Suppressor macrophage treated with lipopolysaccharide for 4 hours (primary cell): ENCODE measurements around the gene TNFSF9.
"Not testable (repeated sequence)": the region's sequence is repeated elsewhere in the genome, so short reads cannot be mapped to it uniquely, and the experiment has no call there.

Experiments
- DNase-seq: peaks from one replicate; pipeline ENCODE4 v3.0.0-alpha.2; 2020

Gene TNFSF9

DNA sequence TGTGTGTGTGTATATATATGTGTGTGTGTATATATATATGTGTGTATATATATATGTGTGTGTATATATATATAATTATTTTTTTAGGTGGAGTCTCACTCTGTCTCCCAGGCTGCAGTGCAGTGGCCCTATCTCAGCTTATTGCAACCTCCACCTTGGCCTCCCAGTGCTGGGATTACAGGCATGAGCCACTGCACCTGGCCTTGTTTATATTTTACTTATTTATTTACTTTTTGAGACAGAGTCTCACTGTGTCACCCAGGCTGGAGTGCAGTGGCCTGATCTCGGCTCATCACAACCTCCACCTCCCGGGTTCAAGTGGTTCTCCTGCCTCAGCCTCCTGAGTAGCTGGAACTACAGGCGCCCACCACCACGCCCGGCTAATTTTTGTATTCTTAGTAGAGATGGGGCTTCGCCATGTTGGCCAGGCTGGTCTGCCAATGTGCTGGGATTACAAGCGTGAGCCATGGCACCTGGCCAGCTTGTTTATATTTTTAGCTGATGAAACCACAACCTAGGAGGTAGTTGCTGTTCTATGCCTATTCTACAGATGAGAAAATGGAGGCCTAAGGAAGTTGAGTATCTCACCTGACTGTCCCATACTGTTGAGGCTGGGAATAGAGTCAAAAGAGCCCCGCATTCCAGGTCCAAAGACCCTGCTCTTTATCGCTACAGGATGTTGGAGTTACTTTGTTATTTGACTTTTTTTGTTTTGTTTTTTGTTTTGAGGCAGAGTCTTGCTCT is 22.6 kb upstream of the TNFSF9 start:
- DNase-seq = not testable (repeated sequence)

DNA sequence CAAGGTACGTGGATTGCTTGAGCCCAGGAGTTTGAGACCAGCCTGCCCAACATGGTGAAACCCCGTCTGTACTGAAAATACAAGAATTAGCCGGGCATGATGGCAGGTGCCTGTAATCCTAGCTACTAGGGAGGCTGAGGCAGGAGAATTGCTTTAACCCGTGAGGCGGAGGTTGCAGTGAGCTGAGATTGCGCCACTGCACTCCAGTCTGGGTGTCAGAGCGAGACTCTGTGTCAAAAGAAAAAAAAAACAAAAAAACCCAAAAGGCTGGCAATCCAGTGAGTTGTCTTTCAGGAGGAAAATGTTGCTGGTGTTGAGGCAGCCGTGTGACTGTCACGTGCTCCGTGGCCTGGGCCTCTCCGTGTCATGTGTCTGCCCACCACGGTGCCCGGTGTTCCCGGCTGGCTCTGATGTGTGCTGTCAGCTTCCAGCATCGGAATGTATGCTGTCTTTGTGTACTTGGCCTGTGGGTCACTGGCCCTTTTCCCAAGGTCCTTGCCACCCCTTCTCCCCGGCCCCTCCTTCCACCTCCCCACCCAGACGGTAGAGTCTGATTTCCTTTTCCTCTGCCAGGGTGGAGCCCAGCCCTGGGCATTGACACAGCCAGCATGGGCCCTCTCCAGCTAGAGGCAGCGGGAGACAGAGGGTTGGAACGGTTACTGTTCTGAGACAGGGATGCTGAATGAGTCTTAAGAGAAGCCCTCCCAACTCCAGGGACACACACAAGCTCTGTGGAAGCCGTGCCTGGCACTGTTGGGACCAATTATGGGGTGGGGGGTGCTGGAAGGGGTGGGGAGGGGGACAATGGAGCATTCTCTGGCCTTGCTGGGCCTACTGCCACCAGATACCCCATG is 21.5 kb upstream of the TNFSF9 start:
- DNase-seq = peak; percentile 34

DNA sequence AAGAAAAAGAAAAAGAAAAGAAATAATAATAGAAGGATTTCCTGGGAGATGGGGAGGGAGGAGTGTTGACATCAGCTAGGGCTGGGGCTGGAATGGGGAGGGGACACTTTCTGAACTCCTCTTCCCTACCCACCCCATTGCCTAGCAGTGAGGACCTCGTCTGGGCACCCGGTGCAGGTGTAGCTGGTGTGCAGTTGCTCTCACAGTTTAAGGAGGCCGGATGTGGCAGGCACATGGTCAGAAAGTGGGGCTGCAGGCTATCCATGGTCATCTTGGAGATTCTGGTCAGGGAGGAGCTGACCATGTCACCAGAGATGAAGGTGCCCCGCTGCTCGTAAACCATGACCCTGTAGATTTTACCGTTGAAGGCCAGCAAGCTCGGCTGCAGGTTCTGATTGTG is 20.2 kb upstream of the TNFSF9 start:
- no peak for DNase-seq

DNA sequence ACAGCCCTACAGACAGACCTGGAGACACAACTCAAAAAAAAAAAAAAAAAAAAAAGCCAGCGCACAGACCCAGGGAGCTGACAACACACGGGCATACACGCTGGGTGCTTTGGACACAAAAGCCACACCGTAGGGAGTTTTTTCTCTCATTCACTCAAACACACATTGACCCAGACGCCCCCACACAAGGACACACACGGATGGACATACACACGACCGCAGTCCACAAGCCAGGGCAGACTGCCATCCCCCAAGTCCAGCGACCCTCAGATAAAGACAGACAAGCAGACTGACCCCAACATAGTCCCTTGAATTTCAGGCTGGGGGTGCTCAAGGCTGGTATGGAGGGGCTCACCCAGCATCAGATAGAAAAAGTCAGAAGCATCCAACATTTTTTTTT is 16.7 kb upstream of the TNFSF9 start:
- DNase-seq = no peak

DNA sequence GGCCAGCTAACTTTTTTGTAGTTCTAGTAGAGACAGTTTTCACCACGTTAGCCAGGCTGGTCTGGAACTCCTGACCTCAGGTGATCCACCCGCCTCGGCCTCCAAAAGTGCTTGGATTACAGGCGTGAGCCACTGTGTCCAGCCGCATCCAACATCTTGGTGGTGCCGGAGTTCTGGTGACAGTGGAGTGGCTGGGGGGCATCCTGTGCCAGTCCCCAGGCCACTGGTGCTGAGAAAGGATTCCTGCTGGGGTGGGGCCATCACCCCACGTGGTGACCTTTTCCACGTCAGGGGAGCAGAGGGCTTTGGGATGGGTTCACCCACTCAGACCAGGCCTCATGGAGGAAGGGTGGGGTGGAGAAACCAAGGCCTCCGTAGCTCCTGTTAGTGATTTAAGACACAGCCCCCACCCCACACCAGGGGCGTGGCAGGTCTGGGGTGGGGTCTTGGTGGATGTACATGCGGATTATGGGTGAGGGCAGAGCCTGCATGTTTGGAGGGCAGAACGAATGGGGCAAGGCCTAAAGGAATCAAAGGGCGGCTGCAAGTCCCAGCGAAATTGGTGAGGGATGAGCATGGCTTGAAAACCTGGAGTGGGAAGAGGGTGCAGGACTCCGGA is 15.8 kb upstream of the TNFSF9 start:
- no peak for DNase-seq

DNA sequence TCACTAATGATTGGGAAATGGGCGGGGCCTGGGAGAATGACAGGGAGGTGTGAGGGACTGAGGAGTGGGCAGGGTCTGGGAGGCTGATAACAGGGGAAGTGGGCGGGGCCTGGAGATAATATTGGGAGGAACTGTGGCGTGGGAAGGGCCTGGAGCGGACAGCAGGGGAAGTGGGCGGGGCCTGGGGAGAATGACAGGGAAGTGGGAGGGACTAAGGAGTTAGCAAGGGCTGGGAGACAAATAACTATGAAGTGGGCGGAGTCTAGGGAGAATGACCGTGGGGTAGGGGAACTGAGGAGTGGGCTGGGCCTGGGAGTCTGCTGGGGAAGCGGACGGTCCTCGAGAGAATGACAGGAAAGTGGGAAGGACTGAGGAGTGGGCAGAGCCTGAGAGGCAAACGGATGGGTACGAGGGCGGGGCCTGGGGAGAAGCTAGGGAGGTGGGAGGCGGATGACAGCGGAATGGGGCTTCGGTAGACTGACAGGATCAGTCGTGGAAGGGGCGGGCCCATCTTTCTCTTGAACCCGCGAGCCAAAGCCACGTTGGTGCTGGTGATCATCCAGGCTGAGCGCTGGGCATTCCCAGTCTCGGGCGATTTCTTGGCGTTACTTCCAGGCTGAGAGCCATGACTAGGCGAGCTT is 14.7 kb upstream of the TNFSF9 start:
- DNase-seq = peak; percentile 96

DNA sequence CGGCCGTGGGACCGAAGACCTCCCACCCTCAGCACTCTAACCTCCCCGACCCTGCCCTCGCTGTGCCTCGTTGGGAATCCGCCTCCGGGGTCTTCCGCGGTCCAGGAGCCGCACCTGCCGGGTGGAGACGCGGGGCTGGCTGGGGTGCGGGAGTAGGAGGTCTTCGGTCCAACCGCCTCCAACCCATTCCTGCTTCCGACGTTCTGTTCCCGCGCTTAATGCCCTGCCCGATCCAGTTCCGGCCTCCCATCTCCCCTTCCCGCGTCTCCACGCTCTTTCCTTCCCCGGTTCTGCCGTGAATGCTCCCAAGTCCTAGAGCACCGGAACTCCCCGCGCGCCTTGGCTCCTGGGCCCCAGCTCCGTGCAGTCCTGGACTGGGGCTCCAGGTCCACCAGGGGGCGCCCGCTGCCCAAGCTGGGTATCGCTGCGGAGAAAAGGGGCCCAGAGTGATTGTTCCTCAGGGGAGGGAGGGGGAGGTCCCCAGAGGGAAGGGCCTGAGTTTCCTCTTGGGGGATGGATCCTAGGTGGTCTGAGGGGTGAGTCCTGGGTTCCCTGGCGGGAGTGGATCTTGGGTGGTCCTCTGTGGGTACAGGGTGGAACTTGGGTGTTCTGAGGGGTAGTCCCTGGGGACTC is 14.1 kb upstream of the TNFSF9 start:
- DNase-seq = peak; percentile 97

DNA sequence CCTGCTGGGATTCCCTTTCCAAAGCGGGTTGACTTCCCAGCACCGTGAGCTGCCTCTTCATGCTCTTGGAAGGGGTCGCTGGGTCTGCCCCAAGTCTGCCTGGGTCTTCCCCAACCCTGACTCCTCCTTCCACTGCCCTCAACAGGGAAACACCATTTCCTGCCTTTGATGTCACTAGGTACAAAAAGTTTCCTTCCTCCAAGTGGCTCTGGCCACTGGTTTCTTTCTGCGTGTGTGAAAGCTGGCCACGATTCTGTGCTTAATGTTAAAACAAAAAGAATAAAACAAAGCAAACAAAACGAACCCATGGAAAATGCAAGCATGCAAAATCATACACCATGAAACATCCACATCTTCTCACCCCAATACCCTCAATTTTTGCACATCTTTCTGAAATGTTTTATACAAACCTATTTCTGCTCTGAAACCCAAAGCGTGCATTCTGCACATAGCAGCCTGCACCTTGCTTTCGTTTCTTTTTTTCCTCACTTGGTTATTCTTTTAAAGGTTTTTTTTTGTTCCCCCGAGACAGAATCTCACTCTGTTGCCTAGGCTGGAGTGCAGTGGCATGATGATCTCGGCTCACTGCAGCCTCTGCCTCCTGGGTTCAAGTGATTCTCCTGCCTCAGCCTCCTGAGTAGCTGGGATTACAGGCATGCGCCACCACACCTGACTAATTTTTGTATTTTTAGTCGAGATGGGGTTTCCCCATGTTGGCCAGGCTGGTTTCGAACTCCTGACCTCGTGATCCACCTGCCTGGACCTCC is 12.5 kb upstream of the TNFSF9 start:
- peak; percentile 73 for DNase-seq

DNA sequence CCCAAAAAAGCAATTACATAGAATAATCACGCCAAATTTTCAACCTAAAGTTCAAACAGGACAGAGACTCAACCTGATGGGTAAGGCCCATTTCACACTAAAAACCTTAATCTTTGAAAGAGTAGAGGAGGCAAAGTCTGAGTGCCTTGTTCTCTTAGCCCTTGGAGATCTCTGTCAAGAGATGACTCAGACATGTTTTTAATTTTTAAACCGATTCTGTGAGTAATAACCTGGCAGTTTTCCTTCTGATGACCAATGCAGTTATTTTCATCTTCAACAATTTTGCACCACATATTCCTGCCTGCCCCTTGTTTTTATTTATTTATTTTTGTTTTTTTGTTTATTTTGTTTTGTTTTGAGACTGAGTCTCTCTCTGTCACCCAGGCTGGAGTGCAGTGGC is 11.5 kb upstream of the TNFSF9 start:
- peak; percentile 70 for DNase-seq

DNA sequence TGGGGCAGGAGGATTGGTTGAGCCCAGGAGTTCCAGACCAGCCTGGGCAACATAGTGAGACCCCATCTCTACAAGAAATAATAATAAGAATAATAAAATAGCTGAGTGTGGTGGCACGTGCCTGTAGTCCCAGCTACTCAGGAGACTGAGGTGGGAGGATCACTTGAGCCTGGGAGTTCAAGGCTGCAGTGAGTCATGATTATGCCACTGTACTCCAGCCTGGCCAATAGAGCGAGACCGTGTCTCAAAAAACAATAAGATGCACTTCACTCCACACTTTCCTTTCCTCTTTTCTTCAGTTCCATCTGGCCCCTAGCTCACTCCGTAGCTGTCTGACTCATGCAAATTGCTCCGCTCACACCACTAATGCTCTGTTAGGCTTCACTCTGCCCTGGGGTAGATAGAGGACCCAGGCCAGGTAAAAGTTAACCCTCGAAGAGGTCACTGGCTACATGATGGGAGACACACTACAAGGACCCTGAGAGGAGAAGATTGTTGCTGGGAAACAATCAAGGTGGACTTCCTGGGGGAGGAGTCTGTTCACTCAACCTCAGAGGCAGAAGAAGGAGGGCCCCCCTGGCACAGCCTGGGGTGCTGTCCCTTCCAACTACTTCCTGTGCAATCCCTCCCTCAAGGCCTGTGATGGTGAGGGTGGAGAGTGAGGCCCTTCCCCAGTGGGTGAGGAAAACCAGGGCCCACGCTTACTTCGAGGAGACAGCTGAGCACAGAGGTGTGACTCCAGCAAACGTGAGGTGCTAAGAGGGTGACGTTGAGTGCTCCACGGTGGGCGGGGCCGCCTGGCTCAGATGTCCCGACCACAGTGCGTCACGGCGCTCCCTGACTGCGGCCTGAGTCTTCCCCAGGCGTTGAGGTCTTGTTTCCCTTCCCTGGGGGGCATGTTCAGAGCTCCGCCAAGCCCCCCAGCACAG is 8.8 kb upstream of the TNFSF9 start:
- peak; percentile 93 for DNase-seq

DNA sequence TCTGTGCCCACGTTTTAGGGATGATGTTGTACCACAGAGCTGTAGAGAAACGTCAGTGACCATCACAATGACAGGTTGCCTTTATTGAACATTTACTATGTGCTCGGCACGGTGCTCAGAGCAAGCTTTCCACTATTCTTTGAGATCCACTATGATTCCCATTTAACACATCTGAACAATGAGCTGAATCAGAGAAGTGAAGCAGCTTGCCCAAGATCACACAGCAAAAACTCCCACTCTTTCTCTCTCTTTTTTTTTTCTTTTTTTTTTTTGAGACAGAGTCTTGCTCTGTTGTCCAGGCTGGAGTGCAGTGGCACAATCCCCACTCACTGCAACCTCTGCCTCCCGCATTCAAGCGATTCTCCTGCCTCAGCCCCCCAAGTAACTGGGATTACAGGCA is 8.1 kb upstream of the TNFSF9 start:
- DNase-seq = no peak

DNA sequence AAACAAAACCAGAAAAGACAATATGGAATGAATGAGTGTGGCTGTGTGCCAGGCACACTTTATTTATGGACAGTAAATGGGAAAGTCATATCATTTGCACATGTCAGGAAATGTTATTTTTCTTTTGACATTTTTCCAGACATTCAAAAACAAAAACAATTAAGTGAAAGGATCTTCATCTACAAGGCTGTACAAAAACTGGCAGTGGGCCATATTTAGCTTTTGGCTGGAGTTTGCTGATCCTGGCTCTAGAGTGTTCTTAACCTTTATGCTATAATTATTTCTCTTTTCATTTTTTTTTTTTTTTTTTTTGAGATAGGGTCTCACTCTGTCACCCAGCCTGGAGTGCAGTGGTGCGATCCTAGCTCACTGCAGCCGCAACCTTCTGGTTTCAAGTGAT is 6.5 kb upstream of the TNFSF9 start:
- no peak for DNase-seq

DNA sequence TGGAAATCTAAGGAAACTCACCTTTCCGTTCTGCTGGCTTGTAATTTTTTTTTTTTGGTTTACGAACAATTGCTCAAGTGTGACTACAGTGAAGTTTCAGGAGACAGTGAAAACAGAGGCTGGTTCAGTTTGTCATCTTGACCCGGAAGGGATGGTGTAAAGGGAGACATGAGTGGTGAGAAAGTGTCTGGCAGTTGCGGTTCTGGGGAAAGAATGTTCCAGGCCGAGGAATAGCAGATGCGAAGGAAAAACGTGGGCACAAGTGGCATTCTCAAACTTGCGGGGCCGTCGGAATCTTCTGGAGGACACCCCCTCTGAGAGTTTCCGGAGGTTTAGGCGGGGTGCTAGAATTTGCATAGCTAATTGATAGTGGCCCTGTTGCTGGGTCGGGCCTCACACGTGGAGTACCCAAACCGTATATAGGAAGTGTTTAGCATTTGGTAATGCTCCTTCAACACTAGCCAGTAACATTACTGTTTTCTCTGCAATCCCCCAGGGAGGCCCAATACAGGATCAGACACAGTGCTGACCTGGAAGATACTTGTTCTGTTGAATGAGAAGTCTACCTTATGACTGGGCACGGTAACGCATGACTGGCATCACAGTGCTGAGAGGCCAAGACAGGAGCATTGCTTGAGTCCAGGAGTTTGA is 2.8 kb upstream of the TNFSF9 start:
- DNase-seq = no peak

DNA sequence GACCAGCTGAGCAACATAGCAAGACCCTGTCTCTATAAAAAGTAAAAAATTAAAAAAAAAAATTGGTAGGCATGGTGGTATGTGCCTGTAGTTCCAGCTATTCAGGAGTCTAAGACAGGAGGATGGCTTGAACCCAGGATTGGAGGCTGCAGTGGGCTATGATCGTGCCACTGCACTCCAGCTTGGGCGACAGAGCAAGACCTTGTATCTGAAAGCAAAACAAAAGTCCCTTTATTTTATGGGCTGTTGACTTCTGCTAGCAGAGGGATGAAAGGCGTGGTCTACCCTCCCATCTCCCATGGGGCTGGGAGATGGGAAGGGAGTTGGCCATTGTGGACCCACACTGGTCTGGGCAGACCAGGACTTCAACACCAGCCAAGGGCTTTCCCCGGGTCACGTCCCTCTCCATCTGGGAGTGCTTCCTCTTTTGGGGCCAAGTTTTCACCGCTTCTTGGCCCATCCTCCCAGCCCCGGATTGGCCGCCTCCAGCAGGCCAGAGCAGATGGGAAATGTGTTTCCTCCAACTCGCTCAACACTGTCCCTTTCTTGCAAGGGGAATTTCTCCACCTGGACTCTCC is 2.2 kb upstream of the TNFSF9 start:
- DNase-seq = peak; percentile 94

DNA sequence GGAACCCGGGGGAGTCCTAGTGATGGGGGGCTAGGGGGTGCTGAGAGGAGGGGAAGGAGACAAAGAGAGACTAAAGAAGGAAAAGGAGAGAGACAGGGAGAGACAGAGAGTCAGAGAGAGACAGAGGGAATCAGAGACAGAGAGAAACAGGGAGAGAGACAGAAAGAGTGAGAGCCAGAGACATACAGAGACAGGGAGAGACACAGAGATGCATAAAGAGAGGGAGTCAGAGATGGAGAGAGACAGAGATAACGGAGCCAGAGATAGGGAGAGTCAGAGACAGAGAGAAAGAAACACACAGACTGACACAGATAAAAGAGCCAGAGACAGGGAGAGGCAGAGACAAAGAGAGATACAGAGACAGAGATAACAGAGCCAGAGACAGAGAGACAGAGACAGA is 1.5 kb upstream of the TNFSF9 start:
- DNase-seq = no peak

DNA sequence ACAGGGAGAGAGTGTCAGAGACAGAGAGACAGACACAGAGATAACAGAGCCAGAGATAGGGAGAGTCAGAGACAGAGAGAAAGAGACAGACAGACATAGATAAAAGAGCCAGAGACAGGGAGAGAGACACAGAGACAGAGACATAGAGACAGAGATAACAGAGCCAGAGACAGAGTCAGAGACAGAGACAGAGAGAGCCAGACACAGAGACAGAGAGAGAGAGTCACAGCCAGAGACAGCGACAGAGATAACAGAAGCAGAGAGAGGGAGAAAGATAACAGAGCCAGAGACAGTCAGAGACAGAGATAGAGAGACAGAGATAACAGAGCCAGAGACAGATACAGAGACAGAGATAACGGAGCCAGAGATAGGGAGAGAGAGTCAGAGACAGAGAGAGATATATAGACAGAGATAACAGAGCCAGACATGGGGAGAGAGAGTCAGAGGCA is 865 bp upstream of the TNFSF9 start:
- DNase-seq = no peak

DNA sequence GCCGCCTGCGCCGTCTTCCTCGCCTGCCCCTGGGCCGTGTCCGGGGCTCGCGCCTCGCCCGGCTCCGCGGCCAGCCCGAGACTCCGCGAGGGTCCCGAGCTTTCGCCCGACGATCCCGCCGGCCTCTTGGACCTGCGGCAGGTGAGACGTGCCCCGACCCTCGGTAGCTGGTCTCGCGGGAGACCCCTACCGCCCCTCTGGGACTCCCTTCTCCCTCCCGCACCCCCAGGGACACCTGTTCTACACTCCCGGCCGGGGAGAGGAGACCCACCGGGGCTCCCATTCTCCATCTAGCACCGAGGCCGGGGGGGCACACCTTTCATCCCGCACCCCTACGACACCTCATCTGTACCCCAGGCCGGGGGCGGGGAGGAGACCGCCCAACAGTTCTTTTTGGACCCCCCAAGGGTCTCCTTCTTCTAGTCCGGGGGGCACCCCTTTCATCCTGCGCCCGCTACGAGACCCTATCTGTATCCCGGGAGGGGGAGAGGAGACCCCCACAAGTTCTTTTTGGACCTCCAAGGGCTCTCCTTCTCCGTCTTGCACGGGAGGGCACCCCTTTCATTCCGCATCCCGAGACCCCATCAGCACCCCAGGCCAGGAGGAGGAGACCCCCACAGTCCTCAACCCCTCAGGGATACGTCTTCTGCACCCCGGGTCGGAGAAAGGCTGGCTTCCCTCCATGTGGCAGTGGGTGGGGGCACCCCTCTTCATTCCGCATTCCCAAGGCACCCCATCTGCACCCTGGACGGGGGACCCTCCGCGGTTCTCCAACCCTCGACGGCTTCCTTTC is 533 bp downstream of the TNFSF9 start:
- DNase-seq = no peak

DNA sequence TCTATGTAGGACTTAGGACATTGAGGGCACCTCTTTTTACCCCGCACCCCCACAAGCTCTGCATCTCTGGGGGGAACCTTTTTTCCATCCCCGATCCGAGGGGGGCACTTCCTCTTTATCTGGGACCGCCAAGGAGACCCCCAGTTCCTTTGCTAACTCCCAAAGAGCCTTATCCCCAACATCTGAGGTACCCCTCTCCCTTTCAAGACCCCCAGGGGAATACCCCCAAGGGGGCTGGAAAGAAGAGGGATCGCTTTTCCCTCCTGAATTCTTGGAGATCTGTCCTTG is 1.1 kb downstream of the TNFSF9 start:
- DNase-seq = no peak
